ENCODE data around the gene C6orf163.

C6orf163 gene

DNA sequence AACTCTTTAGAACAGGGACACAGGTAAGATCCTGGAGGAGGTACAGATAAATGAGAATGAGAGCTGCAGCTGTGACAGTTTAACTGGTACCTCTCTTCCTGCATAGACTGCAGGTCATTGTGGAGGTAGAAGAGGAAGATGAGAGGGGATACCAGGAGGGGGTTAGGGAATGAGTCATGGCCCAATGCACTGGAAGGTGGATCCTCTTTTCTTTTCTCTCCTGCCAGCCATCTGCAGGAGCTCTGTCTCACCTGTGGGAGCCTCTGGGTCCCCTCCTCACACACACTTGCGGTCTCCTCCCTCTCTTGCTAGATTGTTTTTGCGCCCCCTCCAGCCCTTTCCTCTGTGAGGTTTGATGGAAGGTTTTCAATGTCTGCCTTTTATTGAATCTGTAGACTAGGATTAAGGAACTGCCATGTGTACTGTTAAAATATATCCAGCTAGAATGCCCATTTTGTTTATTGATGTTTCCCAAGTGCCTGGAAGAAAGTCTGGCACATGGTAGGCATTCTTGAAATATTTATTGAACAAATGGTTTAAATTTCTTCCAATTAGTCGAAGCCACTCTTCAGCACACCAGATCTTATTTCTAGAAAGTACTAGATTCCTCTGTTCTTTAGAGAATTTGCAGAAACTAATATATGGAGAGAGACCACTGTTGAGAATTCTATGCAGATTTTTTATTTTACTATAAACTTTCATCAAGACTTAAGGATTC is 13.0 kb downstream of the C6orf163 start:
- DNase-seq = no peak

DNA sequence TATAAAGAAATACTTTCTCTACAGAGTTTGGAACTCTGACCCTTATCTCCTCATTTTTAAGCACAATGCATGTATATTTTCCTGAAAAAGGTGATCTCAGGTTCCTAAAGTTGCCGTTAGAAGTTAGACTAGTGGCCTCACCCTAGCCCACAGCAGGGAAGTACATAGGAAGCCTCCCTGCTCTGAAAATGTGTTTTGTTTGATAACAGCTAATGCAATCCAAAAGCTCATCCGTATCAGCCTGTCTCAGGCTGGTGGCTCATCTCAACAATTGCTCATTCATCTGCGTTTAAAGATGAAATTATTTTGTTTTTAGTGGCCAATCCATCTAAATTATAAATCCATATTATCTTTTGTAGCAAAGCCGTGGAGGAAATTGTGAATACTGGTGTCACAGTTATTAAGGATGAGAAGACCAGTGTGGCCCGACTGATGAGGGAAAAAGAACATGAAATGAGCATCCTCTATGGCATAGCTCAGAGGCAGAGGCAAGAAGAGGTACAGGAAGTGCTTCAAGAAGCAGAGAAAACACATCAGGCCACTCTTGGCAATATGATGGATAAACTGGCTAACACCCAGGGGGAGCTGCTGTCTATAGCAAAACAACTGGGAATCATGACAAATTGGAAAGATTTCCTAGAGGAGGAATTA is 20.1 kb downstream of the C6orf163 start:
- no peak for DNase-seq

- no peak for DNase-seq
These were observed 21.6 kb downstream of the C6orf163 start for GRCh38 chr6:87366072-87366827.

DNA sequence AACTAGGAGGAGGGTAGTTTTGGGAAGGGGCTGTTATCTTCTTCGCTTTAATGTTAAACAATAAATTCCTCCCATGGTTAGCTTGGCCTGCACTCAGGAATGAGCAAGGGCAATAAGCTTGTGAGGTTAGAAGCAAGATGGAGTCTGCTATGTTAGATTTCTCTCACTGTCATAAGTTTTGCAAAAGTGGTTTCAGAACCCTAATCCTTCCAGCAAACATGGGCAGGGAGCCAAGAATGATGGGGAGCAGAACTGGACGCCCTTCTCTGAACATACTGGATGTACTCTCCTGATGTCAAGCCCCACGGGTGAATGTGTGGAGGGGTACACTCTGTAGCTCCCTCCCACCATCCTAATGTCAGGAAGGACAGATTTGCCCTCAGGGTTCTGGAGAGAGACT is 22.3 kb downstream of the C6orf163 start:
- no peak for DNase-seq

DNA sequence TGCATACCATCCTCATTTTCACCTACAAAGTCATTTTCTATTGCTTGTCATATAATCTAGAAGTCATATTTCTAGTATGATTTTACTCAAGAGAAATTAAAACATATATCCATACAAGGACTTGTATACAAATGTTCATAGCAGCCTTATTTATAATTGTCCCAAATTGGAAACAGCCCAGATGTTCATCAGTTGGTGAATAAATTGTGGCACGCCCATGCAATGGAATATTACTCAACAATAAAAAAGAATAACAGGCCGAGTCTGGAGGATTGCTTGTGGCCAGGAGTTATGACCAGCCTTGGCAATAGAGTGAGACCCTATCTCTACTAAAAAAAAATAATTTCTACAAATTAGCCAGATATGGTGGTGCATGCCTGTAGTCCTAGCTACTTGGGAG is 28.8 kb downstream of the C6orf163 start:
- DNase-seq = no peak

DNA sequence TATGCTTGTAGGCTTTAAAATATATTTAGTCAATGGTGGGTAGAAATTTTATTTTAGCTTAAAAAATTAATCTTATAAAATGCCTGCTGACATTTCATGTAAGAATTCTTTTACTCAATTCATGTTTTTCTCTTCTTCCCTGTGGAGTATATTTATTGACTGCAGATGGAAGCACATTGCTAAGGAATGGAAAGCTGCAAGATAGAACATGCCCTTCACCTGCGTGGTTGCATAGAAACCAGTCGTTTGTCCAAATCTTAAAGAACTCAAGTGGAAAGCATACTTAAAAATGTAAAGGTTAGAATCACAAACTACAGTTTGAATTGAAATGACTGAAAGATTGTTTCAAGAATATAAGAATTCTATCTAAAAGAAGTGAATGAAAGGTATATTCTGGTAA is 30.7 kb downstream of the C6orf163 start:
- no peak for DNase-seq

DNA sequence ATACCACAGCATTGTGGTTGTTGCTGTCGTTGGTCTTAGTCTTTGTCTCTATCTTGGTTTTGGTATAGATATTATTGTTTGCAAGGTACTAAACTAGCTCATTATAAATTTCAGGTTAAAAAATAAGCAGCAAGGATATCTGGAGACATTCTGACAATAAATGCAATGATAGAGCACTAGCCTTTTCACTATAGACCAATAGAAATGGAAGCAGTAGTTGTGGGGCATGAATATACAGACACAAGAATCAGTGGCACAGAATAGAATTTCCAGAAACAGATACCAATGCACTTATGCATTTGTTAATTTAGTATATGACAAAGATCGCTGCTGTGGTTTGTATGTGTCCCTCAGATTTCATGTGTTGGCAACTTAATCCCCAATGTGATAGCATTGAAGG is 32.0 kb downstream of the C6orf163 start:
- no peak for DNase-seq

GRCh38 chr6:87378947-87379346 is 34.3 kb downstream of the C6orf163 start:
- DNase-seq = no peak

GRCh38 chr6:87382861-87383260 is 38.2 kb downstream of the C6orf163 start:
- DNase-seq = no peak

- DNase-seq = no peak
These were observed 39.4 kb downstream of the C6orf163 start for GRCh38 chr6:87384038-87384437.

DNA sequence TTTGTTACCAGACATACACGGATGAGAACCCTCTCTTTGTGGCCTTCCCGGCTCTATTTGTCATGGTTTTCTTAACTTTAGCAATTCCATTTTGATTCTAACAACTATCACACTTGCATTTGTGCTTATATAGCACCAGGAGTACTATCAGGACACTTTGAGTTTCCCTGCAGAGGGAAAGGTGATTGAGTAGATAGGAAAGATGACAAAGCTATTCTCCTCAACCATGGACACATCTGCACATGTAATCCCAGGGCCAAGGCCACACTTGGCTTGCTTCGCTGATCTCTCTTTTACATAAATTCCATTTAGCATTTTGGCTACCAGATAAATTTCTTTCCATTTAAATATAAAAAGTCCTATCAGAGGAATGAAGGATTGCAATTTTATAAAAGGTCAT is 39.8 kb downstream of the C6orf163 start:
- no peak for DNase-seq

DNA sequence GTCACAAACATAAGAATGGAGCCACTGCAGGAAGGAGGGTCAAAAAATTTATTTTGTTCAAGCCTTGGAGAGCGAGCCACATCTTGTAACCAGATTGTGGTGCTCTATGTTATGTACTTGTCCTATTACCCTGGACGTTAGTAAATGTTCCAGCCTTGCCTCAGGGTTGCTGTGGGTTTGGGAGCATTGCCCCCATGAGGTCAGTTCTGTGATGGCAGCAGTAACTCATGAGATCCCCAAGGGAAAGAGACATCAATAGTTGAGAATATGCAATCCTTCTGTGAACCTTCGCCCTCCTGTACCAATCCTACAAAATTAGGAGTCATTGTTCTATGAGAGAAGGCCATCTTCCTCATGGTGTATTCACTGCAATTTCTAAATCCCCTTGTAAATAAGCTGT is 46.7 kb downstream of the C6orf163 start:
- peak; percentile 2 for DNase-seq

DNA sequence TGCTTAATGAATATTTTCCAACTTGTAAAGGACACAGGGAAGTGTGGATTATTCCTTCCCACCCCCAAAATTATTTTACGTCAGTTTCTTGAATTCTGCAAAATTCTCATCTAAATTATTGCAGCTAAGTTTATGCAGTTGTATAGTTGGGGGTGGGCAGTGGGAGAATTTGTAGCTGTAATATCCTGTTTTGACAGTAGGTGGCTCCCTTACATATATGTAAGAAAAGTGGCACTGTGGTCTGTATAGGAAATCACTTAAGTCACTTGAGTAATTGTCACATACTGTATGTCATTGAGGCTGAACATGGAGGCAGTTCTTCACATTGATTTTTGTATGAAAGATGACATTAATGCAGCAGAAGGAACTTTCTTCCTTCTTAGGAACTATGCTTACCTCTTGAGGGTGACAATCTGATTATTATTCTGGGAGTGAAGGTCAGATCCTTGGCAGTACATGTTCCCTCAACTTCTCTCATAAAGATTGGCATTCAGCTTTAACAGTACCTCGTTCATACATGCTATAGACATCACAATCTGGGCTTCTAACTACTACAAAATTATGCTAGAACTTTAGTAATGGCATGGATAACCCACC is 48.5 kb downstream of the C6orf163 start:
- DNase-seq = peak; percentile 8

DNA sequence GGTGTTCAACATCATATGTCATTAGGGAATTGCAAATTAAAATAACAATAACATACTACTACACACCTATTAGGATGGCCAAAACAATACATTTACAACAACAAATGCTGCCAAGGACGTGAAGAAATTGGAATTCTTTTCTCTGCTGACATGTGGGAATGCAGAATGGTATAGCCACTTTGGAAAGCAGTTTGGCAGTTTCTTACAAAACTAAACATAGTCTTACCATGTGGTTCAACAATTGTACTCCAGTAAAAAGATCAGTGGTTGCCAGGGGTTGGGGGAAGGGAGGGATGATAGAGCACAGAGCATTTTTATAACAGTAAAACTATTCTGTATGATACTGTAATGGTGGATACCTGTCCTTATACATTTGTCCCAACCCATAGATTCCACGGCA is 50.8 kb downstream of the C6orf163 start:
- no peak for DNase-seq

DNA sequence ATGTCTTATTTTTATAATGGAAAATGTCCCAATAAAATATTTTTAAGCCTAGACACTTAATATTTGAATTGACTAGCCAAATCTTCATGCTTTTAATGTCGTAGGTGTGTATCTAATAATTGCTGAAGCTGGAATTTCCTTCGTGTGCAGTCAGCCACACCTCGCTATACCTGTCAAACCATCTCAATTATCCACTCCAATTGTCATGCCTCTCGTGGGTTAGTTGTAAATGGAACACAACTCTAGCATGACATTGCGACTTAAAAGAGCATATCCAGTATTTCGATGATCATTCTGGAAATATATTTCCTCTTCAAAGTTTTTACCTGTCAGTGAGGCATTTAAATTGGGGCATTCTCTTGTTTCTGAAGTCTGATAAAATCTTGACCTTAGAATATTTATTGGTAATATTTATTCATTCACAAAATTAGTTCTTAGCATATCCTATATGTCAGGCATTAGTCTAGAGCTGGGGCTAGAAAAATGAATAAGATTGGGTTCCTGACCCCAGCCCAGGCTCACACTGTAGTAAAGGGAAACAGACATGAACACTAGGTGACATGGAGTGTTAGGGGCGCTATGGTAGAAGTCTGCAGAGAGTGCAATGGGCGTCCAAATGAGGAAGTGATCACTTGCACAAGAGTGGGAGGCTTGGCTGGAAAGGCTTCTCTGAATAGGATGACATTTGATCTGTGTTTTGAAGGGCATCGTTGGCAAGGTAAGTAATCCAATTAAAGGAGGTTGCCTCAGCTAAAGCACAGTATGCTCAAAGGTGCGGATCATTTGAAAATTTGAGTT is 52.2 kb downstream of the C6orf163 start:
- no peak for DNase-seq

DNA sequence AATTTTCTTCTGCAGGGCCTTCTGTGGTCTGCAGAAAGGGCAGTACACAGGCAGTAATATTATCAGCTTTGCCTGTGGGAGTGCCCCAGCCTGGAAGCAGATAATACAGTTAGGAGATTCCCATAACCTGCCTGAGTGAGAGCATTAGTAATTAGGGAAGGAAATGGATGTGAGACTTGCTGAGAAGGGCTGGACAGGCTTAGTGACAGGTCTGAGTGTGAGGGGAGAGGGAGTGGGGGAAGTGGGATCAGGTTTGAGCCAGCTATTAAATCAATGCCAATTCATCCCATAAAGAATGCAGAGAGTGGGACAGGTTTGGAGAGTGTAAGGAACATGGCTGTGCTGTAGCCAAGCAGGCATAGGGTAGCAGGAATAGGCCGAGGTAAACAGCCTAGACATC is 53.0 kb downstream of the C6orf163 start:
- DNase-seq = no peak

- DNase-seq = no peak
These were observed 57.2 kb downstream of the C6orf163 start for GRCh38 chr6:87401832-87402231.

GRCh38 chr6:87407561-87407900 is 62.9 kb downstream of the C6orf163 start:
- DNase-seq = no peak

GRCh38 chr6:87407901-87408720 is 63.5 kb downstream of the C6orf163 start, which contains the start of gene CFAP206:
Gene CFAP206 (plus strand): TSS chr6:87407972. CDS start chr6:87409840, 1,868 bp downstream.
- peak; percentile 80 for DNase-seq

DNA sequence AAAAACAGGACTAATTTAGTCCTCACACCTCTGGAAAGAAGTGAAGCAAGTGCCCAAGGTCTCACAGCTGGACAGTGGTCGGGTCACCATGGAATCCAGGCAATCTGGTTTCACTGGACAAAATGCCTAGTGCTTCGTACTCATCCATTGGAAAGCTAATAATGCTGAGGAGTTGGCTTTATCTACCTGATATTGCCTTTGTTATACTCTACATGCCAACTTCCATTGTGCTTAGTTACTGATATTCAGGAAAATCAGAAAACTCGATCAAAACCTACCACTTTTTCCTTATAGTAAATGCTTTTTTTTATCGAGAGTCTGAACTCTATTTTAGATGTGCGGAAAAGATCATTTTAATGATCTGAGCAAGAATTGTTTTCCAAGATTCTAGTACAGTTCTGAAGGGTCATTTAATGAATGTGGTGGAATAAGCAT is 64.1 kb downstream of the C6orf163 start:
- no peak for DNase-seq
